ENCODE results near the gene SMIM13. TPM values are rescaled to one million over a fixed set of nuclear protein-coding genes. Genes with fewer than 3 reads are reported as not detected.

Gene SMIM13
- total RNA-seq (2022; extraction: Qiagen RNA extraction): 12.7 to 17.0 TPM (median 15.7 TPM) in 5 replicates

GRCh38 chr6:11093626-11094410, at the start of gene SMIM13:
Gene SMIM13, plus strand, starts transcription at chr6:11093834. Its CDS starts 480 bp downstream, at chr6:11094314.

GRCh38 chr6:11043961-11044711, 49.5 kb upstream of the SMIM13 start, which contains the start of gene ELOVL2:
Gene ELOVL2, minus strand, starts transcription at chr6:11044305. Its CDS starts 75 bp downstream, at chr6:11044230.

GRCh38 chr6:11110921-11111768, 17.5 kb downstream of the SMIM13 start, which contains the start of gene ERVFRD-1:
Gene ERVFRD-1, minus strand, starts transcription at chr6:11111725. Its CDS starts 6,415 bp downstream, at chr6:11105310.

Other genes starting within 250 kb of the SMIM13 start
- gene GCM2, start 211.8 kb upstream of the SMIM13 start, total RNA-seq (2022; extraction: Qiagen RNA extraction): 0.03 TPM in 1 of 5 replicates, not detected in the others
- 1.3 to 4.0 TPM (median 2.4 TPM) in 5 replicates for gene SYCP2L, start 206.8 kb upstream of the SMIM13 start, total RNA-seq (2022; extraction: Qiagen RNA extraction)
- gene ELOVL2, start 49.5 kb upstream of the SMIM13 start, total RNA-seq (2022; extraction: Qiagen RNA extraction): 5.3 to 6.9 TPM (median 6.5 TPM) in 5 replicates
- not detected in 5 replicates for gene ERVFRD-1, start 17.9 kb downstream of the SMIM13 start, total RNA-seq (2022; extraction: Qiagen RNA extraction)
- 36.2 to 57.2 TPM (median 53.1 TPM) in 5 replicates for gene NEDD9, start 138.8 kb downstream of the SMIM13 start, total RNA-seq (2022; extraction: Qiagen RNA extraction)